Stimulated activated memory B cell treated with anti-CD40 and anti-IgM and Interleukin-4, amounts not matched to agents 10 μg/mL and 1 μg/mL and 100 μg/mL, for 72 hours (primary cell): ENCODE data around the gene TMA7.

ENCODE experiments used
- ATAC-seq: fragments of 150-1000 bp; cut with Tn5 transposase; 2 replicates; pipeline ENCODE4 v1.10.0; 2021
- H3K27ac Mint-ChIP-seq: one replicate; pipeline ENCODE4 v1.8.0; 2022; ENCODE audit warnings: mild to moderate bottlenecking, mixed read lengths
- H3K27me3 Mint-ChIP-seq: one replicate; pipeline ENCODE4 v1.8.0; 2022; ENCODE audit warnings: mixed read lengths
- H3K36me3 Mint-ChIP-seq: one replicate; pipeline ENCODE4 v1.8.0; 2022; ENCODE audit warnings: mixed read lengths
- H3K4me1 Mint-ChIP-seq: one replicate; pipeline ENCODE4 v1.8.0; 2022; ENCODE audit warnings: mixed read lengths
- H3K4me3 Mint-ChIP-seq: one replicate; pipeline ENCODE4 v1.8.0; 2022; ENCODE audit warnings: mild to moderate bottlenecking, moderate library complexity, mixed read lengths
- H3K9me3 Mint-ChIP-seq: one replicate; pipeline ENCODE4 v1.8.0; 2022; ENCODE audit warnings: mixed read lengths

Gene TMA7

GRCh38 chr3:48414376-48415250 is 25.4 kb upstream of the TMA7 start:
- no peak for ATAC-seq
- H3K9me3 Mint-ChIP-seq, result no peaks in the 10 kb centered on the region
- H3K4me1 Mint-ChIP-seq, result no peaks in the 10 kb centered on the region
- no peak overlapping the region for H3K4me3 Mint-ChIP-seq
- peaks cover 26% of the 10 kb centered on the region for H3K27me3 Mint-ChIP-seq
- H3K36me3 Mint-ChIP-seq, result no peaks in the 10 kb centered on the region
- H3K27ac Mint-ChIP-seq, result no peak overlapping the region

GRCh38 chr3:48415251-48415953 is 24.7 kb upstream of the TMA7 start:
- no peak for ATAC-seq
- no peak overlapping the region for H3K4me3 Mint-ChIP-seq
- H3K27ac Mint-ChIP-seq, result no peak overlapping the region
- H3K9me3 Mint-ChIP-seq, result no peaks in the 10 kb centered on the region
- H3K4me1 Mint-ChIP-seq, result no peaks in the 10 kb centered on the region
- H3K27me3 Mint-ChIP-seq, result peaks cover 19% of the 10 kb centered on the region
- H3K36me3 Mint-ChIP-seq, result no peaks in the 10 kb centered on the region

GRCh38 chr3:48416091-48416505 is 24.0 kb upstream of the TMA7 start:
- ATAC-seq, result no peak
- no peaks in the 10 kb centered on the region for H3K4me1 Mint-ChIP-seq
- no peaks in the 10 kb centered on the region for H3K9me3 Mint-ChIP-seq
- peaks cover 12% of the 10 kb centered on the region for H3K27me3 Mint-ChIP-seq
- H3K36me3 Mint-ChIP-seq, result no peaks in the 10 kb centered on the region
- H3K4me3 Mint-ChIP-seq, result no peak overlapping the region
- no peak overlapping the region for H3K27ac Mint-ChIP-seq

GRCh38 chr3:48416546-48416945 is 23.5 kb upstream of the TMA7 start:
- H3K4me1 Mint-ChIP-seq, result no peaks in the 10 kb centered on the region
- no peak for ATAC-seq
- H3K9me3 Mint-ChIP-seq, result no peaks in the 10 kb centered on the region
- no peaks in the 10 kb centered on the region for H3K36me3 Mint-ChIP-seq
- H3K27ac Mint-ChIP-seq, result no peak overlapping the region
- peaks cover 11% of the 10 kb centered on the region for H3K27me3 Mint-ChIP-seq
- H3K4me3 Mint-ChIP-seq, result no peak overlapping the region

- no peak for ATAC-seq
- H3K4me1 Mint-ChIP-seq, result no peaks in the 10 kb centered on the region
- H3K27ac Mint-ChIP-seq, result no peak overlapping the region
- no peaks in the 10 kb centered on the region for H3K9me3 Mint-ChIP-seq
- peaks cover 11% of the 10 kb centered on the region for H3K27me3 Mint-ChIP-seq
- H3K36me3 Mint-ChIP-seq, result no peaks in the 10 kb centered on the region
- no peak overlapping the region for H3K4me3 Mint-ChIP-seq
These were observed 22.4 kb upstream of the TMA7 start for GRCh38 chr3:48417529-48418108.

- no peaks in the 10 kb centered on the region for H3K9me3 Mint-ChIP-seq
- H3K36me3 Mint-ChIP-seq, result no peaks in the 10 kb centered on the region
- H3K4me3 Mint-ChIP-seq, result no peak overlapping the region
- no peak overlapping the region for H3K27ac Mint-ChIP-seq
- H3K27me3 Mint-ChIP-seq, result peaks cover 16% of the 10 kb centered on the region
- peaks cover 5% of the 10 kb centered on the region for H3K4me1 Mint-ChIP-seq
- no peak for ATAC-seq
These were observed 21.9 kb upstream of the TMA7 start for GRCh38 chr3:48418140-48418539.

- H3K27me3 Mint-ChIP-seq, result peaks cover 20% of the 10 kb centered on the region
- no peaks in the 10 kb centered on the region for H3K36me3 Mint-ChIP-seq
- H3K4me3 Mint-ChIP-seq, result no peak overlapping the region
- H3K9me3 Mint-ChIP-seq, result no peaks in the 10 kb centered on the region
- H3K27ac Mint-ChIP-seq, result no peak overlapping the region
- peaks cover 7% of the 10 kb centered on the region for H3K4me1 Mint-ChIP-seq
- ATAC-seq, result no peak
These were observed 21.4 kb upstream of the TMA7 start for GRCh38 chr3:48418651-48419050.

- peaks cover 7% of the 10 kb centered on the region for H3K4me1 Mint-ChIP-seq
- H3K4me3 Mint-ChIP-seq, result no peak overlapping the region
- H3K9me3 Mint-ChIP-seq, result no peaks in the 10 kb centered on the region
- H3K27me3 Mint-ChIP-seq, result peaks cover 20% of the 10 kb centered on the region
- H3K36me3 Mint-ChIP-seq, result no peaks in the 10 kb centered on the region
- H3K27ac Mint-ChIP-seq, result no peak overlapping the region
- no peak for ATAC-seq
These were observed 20.9 kb upstream of the TMA7 start for GRCh38 chr3:48419149-48419548.

- Mint-ChIP-seq H3K4me1 (peaks cover 7% of the 10 kb centered on the region), H3K27ac (no peak overlapping the region), H3K27me3 (peaks cover 23% of the 10 kb centered on the region), H3K36me3 (no peaks in the 10 kb centered on the region), H3K9me3 (no peaks in the 10 kb centered on the region), H3K4me3 (no peak overlapping the region)
- no peak for ATAC-seq
These were observed 20.5 kb upstream of the TMA7 start for GRCh38 chr3:48419597-48419996.

GRCh38 chr3:48420561-48420960 is 19.5 kb upstream of the TMA7 start:
- Mint-ChIP-seq H3K4me3 (no peak overlapping the region), H3K4me1 (peaks cover 7% of the 10 kb centered on the region), H3K9me3 (no peaks in the 10 kb centered on the region), H3K27ac (no peak overlapping the region), H3K36me3 (no peaks in the 10 kb centered on the region), H3K27me3 (peaks cover 29% of the 10 kb centered on the region)
- no peak for ATAC-seq

GRCh38 chr3:48422272-48422671 is 17.8 kb upstream of the TMA7 start:
- H3K4me1 Mint-ChIP-seq, result peaks cover 7% of the 10 kb centered on the region
- H3K36me3 Mint-ChIP-seq, result no peaks in the 10 kb centered on the region
- H3K27ac Mint-ChIP-seq, result no peak overlapping the region
- no peak for ATAC-seq
- H3K27me3 Mint-ChIP-seq, result peaks cover 33% of the 10 kb centered on the region
- no peaks in the 10 kb centered on the region for H3K9me3 Mint-ChIP-seq
- H3K4me3 Mint-ChIP-seq, result no peak overlapping the region

- peaks cover 7% of the 10 kb centered on the region for H3K4me1 Mint-ChIP-seq
- H3K4me3 Mint-ChIP-seq, result no peak overlapping the region
- H3K27ac Mint-ChIP-seq, result no peak overlapping the region
- no peaks in the 10 kb centered on the region for H3K36me3 Mint-ChIP-seq
- no peaks in the 10 kb centered on the region for H3K9me3 Mint-ChIP-seq
- H3K27me3 Mint-ChIP-seq, result peaks cover 34% of the 10 kb centered on the region
- no peak for ATAC-seq
These were observed 17.4 kb upstream of the TMA7 start for GRCh38 chr3:48422681-48423080.

GRCh38 chr3:48423241-48423882 is 16.7 kb upstream of the TMA7 start:
- peaks cover 7% of the 10 kb centered on the region for H3K4me1 Mint-ChIP-seq

GRCh38 chr3:48423883-48424695 is 16.0 kb upstream of the TMA7 start:
- Mint-ChIP-seq H3K9me3 (no peaks in the 10 kb centered on the region), H3K27ac (no peak overlapping the region), H3K4me3 (no peak overlapping the region), H3K27me3 (peaks cover 36% of the 10 kb centered on the region), H3K36me3 (no peaks in the 10 kb centered on the region), H3K4me1 (peaks cover 7% of the 10 kb centered on the region)
- no peak for ATAC-seq

More at GRCh38 chr3:48423241-48423882, 16.7 kb upstream of the TMA7 start:
- no peak overlapping the region for H3K4me3 Mint-ChIP-seq
- no peaks in the 10 kb centered on the region for H3K36me3 Mint-ChIP-seq
- no peak overlapping the region for H3K27ac Mint-ChIP-seq
- no peaks in the 10 kb centered on the region for H3K9me3 Mint-ChIP-seq
- peaks cover 34% of the 10 kb centered on the region for H3K27me3 Mint-ChIP-seq
- no peak for ATAC-seq
